Measurements from ENCODE around the gene UCKL1.

The UCKL1 gene

DNA sequence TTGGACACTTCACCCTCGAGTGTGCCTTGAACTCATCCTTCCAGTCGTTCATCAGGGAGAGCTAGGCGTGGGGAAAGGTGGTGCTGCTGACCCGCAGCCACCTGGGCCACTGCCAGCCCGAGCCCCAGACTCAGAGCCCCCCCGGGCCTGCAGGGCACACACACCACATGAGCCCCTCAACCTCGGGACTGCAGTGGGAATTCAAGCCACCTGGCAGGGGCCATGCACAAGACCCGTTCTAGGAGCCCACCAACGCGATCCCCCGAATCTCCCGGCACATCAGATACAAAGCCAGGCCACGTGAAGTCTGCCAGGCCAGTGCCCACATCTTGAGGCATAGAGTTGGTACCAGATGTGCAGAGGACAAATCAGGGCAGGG lies 10.7 kb upstream of the UCKL1 start:
- Histone ChIP-seq H3K27me3 (ENCODE audit: insufficient read depth, poor library complexity, severe bottlenecking) (no peaks in the 10 kb centered on the region), H3K27ac (replicated peaks) (no peak overlapping the region), H3K4me3 (replicated peaks; ENCODE audit: insufficient read depth, low read length) (no peak overlapping the region)
- DNase-seq (ENCODE audit: low read depth in 1 of 2, low spot score in 1 of 2) = no peak
- TF ChIP-seq, protein P1, sequence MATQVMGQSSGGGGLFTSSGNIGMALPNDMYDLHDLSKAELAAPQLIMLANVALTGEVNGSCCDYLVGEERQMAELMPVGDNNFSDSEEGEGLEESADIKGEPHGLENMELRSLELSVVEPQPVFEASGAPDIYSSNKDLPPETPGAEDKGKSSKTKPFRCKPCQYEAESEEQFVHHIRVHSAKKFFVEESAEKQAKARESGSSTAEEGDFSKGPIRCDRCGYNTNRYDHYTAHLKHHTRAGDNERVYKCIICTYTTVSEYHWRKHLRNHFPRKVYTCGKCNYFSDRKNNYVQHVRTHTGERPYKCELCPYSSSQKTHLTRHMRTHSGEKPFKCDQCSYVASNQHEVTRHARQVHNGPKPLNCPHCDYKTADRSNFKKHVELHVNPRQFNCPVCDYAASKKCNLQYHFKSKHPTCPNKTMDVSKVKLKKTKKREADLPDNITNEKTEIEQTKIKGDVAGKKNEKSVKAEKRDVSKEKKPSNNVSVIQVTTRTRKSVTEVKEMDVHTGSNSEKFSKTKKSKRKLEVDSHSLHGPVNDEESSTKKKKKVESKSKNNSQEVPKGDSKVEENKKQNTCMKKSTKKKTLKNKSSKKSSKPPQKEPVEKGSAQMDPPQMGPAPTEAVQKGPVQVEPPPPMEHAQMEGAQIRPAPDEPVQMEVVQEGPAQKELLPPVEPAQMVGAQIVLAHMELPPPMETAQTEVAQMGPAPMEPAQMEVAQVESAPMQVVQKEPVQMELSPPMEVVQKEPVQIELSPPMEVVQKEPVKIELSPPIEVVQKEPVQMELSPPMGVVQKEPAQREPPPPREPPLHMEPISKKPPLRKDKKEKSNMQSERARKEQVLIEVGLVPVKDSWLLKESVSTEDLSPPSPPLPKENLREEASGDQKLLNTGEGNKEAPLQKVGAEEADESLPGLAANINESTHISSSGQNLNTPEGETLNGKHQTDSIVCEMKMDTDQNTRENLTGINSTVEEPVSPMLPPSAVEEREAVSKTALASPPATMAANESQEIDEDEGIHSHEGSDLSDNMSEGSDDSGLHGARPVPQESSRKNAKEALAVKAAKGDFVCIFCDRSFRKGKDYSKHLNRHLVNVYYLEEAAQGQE (IDR thresholded peaks at IDR 0.05; ENCODE audit: insufficient replicate concordance, low read depth) = no peak
- TF ChIP-seq, protein P2, sequence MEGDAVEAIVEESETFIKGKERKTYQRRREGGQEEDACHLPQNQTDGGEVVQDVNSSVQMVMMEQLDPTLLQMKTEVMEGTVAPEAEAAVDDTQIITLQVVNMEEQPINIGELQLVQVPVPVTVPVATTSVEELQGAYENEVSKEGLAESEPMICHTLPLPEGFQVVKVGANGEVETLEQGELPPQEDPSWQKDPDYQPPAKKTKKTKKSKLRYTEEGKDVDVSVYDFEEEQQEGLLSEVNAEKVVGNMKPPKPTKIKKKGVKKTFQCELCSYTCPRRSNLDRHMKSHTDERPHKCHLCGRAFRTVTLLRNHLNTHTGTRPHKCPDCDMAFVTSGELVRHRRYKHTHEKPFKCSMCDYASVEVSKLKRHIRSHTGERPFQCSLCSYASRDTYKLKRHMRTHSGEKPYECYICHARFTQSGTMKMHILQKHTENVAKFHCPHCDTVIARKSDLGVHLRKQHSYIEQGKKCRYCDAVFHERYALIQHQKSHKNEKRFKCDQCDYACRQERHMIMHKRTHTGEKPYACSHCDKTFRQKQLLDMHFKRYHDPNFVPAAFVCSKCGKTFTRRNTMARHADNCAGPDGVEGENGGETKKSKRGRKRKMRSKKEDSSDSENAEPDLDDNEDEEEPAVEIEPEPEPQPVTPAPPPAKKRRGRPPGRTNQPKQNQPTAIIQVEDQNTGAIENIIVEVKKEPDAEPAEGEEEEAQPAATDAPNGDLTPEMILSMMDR (IDR thresholded peaks at IDR 0.05; ENCODE audit: insufficient read depth, low read length) = no peak
- no peak for TF ChIP-seq SPI1 (IDR thresholded peaks at IDR 0.05; ENCODE audit: borderline replicate concordance, low read depth)
- no peak for TF ChIP-seq POLR2AphosphoS5 (IDR thresholded peaks at IDR 0.05; ENCODE audit: low read depth)
- no peak for TF ChIP-seq GABPA (IDR thresholded peaks at IDR 0.05; ENCODE audit: low read depth)

GRCh38 chr20:63966172-63966943 lies 10.1 kb upstream of the UCKL1 start:
- DNase-seq (ENCODE audit: low read depth in 1 of 2, low spot score in 1 of 2) = no peak
- H3K27me3 ChIP-seq (ENCODE audit: insufficient read depth, poor library complexity, severe bottlenecking) = no peaks in the 10 kb centered on the region
- no peak overlapping the region for H3K27ac ChIP-seq (replicated peaks)
- no peak for TF ChIP-seq GABPA (IDR thresholded peaks at IDR 0.05; ENCODE audit: low read depth)
- TF ChIP-seq POLR2AphosphoS5 (IDR thresholded peaks at IDR 0.05; ENCODE audit: low read depth) = no peak
- TF ChIP-seq, protein P2 (IDR thresholded peaks at IDR 0.05; ENCODE audit: insufficient read depth, low read length) = no peak
- TF ChIP-seq SPI1 (IDR thresholded peaks at IDR 0.05; ENCODE audit: borderline replicate concordance, low read depth) = no peak
- TF ChIP-seq, protein P1 (IDR thresholded peaks at IDR 0.05; ENCODE audit: insufficient replicate concordance, low read depth) = no peak
- H3K4me3 ChIP-seq (replicated peaks; ENCODE audit: insufficient read depth, low read length) = no peak overlapping the region

DNA sequence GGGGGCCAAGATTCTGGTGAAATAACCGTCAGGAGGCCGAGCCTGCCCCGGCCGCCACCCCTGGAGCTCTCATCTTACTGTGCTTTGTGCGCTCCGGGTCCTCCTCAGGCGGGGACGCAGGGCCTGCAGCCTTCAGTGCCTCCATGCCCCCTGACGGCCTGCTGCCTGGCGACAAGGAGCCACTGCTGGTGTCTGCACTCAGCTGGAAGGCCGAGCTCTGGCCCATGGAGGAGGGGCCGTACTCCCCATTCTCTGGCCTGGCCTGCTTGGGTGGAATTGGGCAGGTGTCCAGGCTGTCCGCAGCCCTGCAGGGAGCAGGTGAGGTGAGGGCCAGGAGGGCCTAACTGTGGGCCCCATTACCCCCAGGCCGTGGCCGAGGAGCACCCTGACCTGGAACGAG lies 8.2 kb upstream of the UCKL1 start:
- H3K27ac ChIP-seq (replicated peaks) = no peak overlapping the region
- no peak for DNase-seq (ENCODE audit: low read depth in 1 of 2, low spot score in 1 of 2)
- no peaks in the 10 kb centered on the region for H3K27me3 ChIP-seq (ENCODE audit: insufficient read depth, poor library complexity, severe bottlenecking)
- no peak overlapping the region for H3K4me3 ChIP-seq (replicated peaks; ENCODE audit: insufficient read depth, low read length)
- TF ChIP-seq, protein P2 (IDR thresholded peaks at IDR 0.05; ENCODE audit: insufficient read depth, low read length) = no peak
- TF ChIP-seq, protein P1 (IDR thresholded peaks at IDR 0.05; ENCODE audit: insufficient replicate concordance, low read depth) = no peak
- TF ChIP-seq POLR2AphosphoS5 (IDR thresholded peaks at IDR 0.05; ENCODE audit: low read depth) = no peak
- TF ChIP-seq SPI1 (IDR thresholded peaks at IDR 0.05; ENCODE audit: borderline replicate concordance, low read depth) = no peak
- TF ChIP-seq GABPA (IDR thresholded peaks at IDR 0.05; ENCODE audit: low read depth) = no peak
